Calu3 (cell line): ENCODE results near the gene ALG10. TPM values are rescaled to one million over a fixed set of nuclear protein-coding genes. Genes with fewer than 3 reads are reported as not detected.
A peak's percentile ranks its signal among the peaks of the same experiment; 100 is the strongest.
"Not testable (repeated sequence)": the region's sequence is repeated elsewhere in the genome, so short reads cannot be mapped to it uniquely, and the experiment has no call there.

ENCODE experiments used
- BruUV-seq: library from RNA; stranded (reverse); fragments of 400-500 nt; replicated peaks from 2 replicates; lab custom pipeline; 2021; lab: Mats Ljungman, UMichigan
- CTCF ChIA-PET: fragments of 300-600 bp; sonication (Branson Sonifier 250); formaldehyde crosslinking; loops from one replicate; lab custom pipeline; 2022; ENCODE audit warnings: antibody characterized with exemption; lab: Charles Lee
- DNase-seq: peaks from one replicate; pipeline ENCODE4 v3.0.0; 2022
- H3K27ac Mint-ChIP-seq: one replicate; pipeline ENCODE4 v1.8.0; 2022; ENCODE audit warnings: mixed read lengths; ENCODE audit not compliant: unreplicated experiment
- H3K27me3 Mint-ChIP-seq: one replicate; pipeline ENCODE4 v1.8.0; 2022; ENCODE audit warnings: mixed read lengths; ENCODE audit not compliant: unreplicated experiment
- H3K36me3 Mint-ChIP-seq: one replicate; pipeline ENCODE4 v1.8.0; 2022; ENCODE audit warnings: mild to moderate bottlenecking, moderate library complexity, mixed read lengths; ENCODE audit not compliant: insufficient read depth, unreplicated experiment
- H3K4me1 Mint-ChIP-seq: one replicate; pipeline ENCODE4 v1.8.0; 2022; ENCODE audit warnings: mild to moderate bottlenecking, low read depth, mixed read lengths; ENCODE audit not compliant: unreplicated experiment
- H3K4me3 Mint-ChIP-seq: one replicate; pipeline ENCODE4 v1.8.0; 2022; ENCODE audit warnings: mild to moderate bottlenecking, low read depth, moderate library complexity, mixed read lengths; ENCODE audit not compliant: unreplicated experiment
- H3K9me3 Mint-ChIP-seq: one replicate; pipeline ENCODE4 v1.8.0; 2022; ENCODE audit warnings: low read depth, mixed read lengths; ENCODE audit not compliant: unreplicated experiment
- CTCF ChIP-seq: fragments of 200-600 bp; IDR thresholded peaks from one replicate; pipeline ENCODE4 v1.8.0; 2022; ENCODE audit warnings: antibody characterized with exemption; ENCODE audit not compliant: unreplicated experiment
- intact Hi-C: fragments of 100-400 bp; cut with micrococcal nuclease; formaldehyde crosslinking; loops from one replicate; pipeline ENCODE4 v1.10.0; 2022; ENCODE audit not compliant: unreplicated experiment
- total RNA-seq: library from RNA; stranded (reverse); gene quantifications from 2 replicates; pipeline ENCODE4 v1.2.3, GENCODE V29; 2022

The ALG10 gene
- total RNA-seq, 1 experiment from 2014 or later = 17.4 TPM

GRCh38 chr12:33988913-33989312 lies 33.4 kb upstream of the ALG10 start:
- DNase-seq = peak; percentile 18
- CTCF ChIA-PET = interaction anchor here (1.0 kb wide), 1 partner anchor 30 kb away, joined by 3 read pairs; no protein-coding TSS in a partner anchor
- no peaks in the 10 kb centered on the region for H3K27me3 Mint-ChIP-seq
- H3K27ac Mint-ChIP-seq = peak overlapping the region; percentile 79
- H3K4me3 Mint-ChIP-seq = no peak overlapping the region
- peaks cover 5% of the 10 kb centered on the region for H3K9me3 Mint-ChIP-seq
- BruUV-seq = no TSS peak
- TF ChIP-seq CTCF = no peak
- H3K4me1 Mint-ChIP-seq = peaks cover 40% of the 10 kb centered on the region
- intact Hi-C loops = no loop called here
- no peaks in the 10 kb centered on the region for H3K36me3 Mint-ChIP-seq

DNA sequence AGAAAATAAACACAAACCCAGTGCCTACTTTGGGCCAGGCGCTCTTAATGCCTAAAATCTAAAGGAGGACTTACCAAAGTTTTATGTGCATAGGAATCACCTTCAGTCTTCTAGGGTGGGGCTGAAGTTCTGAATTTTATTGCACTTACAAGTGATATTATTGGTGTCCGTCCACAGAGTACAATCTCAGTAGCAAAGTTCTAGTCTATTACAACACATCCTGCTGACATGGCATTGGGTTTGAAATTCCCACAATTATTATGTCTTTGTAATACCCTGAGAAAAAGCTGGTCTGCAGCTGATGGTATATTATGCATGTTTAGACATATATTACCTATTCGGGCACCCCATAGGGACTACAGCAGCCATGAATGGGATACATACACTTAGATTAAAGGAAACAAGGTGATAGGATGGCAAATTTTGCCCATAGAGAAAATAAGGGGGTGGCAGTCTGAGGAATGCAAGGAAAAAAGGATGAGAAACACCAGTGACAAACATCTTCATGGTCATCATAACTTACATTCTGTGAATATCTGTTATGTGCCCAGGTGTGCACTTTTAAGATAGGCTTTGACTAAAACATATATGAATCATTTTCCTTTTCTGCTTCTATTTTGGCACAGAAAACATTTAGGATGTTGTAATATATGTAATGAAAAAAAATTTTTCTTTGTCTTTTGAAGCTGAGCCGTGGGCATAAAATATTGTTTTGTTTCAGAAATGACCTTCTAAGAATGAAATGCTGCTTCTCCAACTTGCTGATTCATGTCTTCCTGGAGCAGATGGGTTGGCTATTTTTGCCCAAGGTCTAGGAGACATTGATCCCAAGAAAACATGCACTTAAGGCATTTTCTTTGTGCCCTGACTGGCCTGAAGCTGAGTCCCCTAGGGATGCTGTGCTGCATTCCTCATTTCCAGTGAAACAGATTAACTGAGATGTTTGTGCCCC lies 27.2 kb upstream of the ALG10 start:
- intact Hi-C loops = no loop called here
- no peaks in the 10 kb centered on the region for H3K36me3 Mint-ChIP-seq
- peaks cover 6% of the 10 kb centered on the region for H3K4me1 Mint-ChIP-seq
- H3K9me3 Mint-ChIP-seq = peaks cover 3% of the 10 kb centered on the region
- CTCF ChIA-PET = no interaction called here
- BruUV-seq = no TSS peak
- no peak for TF ChIP-seq CTCF
- H3K27me3 Mint-ChIP-seq = no peaks in the 10 kb centered on the region
- H3K27ac Mint-ChIP-seq = no peak overlapping the region
- DNase-seq = no peak
- H3K4me3 Mint-ChIP-seq = no peak overlapping the region

DNA sequence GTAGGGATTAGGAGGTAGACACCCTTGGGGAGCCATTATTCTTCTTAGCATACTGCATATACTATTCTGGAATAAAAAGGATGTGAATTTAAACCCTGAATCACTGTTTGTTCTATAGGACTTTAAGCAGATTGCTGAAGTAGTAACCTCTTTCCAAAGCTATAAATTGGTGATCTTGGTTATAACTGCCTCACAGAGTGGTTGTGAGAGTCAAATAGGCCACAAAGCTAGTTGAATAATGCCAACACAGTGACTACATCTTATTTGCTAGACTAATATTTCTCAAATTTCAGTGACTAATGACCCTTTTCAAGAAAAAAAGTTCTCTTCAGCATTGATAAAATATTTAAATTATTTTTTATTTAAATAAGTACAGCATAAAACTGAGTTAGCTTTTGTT lies 13.5 kb upstream of the ALG10 start:
- H3K27me3 Mint-ChIP-seq, intact Hi-C loops, H3K9me3 Mint-ChIP-seq, H3K4me3 Mint-ChIP-seq, H3K27ac Mint-ChIP-seq, DNase-seq, CTCF ChIA-PET, H3K36me3 Mint-ChIP-seq, H3K4me1 Mint-ChIP-seq, BruUV-seq: not testable (repeated sequence)

DNA sequence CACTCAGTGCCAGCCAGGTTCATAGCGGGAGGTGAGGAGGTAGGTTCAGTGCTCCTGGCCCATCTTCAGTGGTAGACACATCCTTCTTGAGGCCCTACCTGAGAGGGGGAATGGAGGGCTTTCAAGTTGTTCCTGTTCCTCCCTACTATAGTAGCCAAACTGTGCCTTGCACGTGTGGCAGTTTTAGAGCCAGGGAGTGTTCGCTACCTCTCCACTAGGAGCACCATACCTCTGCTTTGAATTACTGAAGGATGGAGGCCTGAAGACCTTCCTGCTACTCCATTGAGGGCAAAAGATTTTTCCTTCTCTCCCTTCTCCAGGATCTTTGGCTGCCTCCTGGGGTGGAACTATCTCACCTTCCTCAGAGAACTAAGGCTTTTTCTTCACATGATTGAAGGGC lies 5.9 kb upstream of the ALG10 start:
- BruUV-seq = no TSS peak
- Mint-ChIP-seq H3K36me3 (no peaks in the 10 kb centered on the region), H3K27ac (no peak overlapping the region), H3K27me3 (no peaks in the 10 kb centered on the region), H3K4me3 (no peak overlapping the region), H3K4me1 (no peaks in the 10 kb centered on the region), H3K9me3 (no peaks in the 10 kb centered on the region)
- intact Hi-C loops = loop anchor here (10.0 kb wide), 1 partner anchor 72 kb away; no protein-coding TSS in a partner anchor
- TF ChIP-seq CTCF = no peak
- CTCF ChIA-PET = no interaction called here
- no peak for DNase-seq
